OCI-LY3 (cell line): Measurements from ENCODE around the gene LOXHD1.

Experiments used
- EZH2phosphoT487 ChIP-seq: fragments of 200-600 bp; shearing (Covaris generic); IDR thresholded peaks from 2 replicates; pipeline ENCODE4 v1.6.1; 2018; ENCODE audit warnings: antibody characterized with exemption, mixed run types, low read depth
- TF ChIP-seq, protein P1 (sequence below): fragments of 200-600, 300-600 bp; sonication (generic); IDR thresholded peaks from 2 replicates; pipeline ENCODE4 v1.5.1; 2014; ENCODE audit warnings: antibody characterized with exemption, low read length, low read depth

DNA sequence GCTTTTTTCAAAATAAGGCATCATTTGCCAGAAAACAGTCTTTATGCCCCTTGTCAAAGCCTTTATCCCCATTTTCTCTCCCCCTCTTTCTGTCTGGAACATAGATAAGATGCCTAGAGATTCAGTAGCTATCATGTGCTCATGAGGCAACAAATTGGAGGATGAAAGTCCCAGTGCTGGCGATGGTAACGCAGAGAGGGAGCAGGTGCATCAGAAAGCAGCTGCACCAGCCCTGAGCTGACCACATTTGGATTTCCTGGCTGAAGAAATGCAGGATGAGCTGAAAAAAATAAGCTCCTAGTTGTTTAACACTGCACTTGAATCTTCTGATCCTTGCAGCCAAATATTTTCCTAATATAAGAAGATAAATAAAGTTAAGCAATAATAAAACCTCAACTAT lies 48.0 kb downstream of the LOXHD1 start:
- TF ChIP-seq, protein P1, sequence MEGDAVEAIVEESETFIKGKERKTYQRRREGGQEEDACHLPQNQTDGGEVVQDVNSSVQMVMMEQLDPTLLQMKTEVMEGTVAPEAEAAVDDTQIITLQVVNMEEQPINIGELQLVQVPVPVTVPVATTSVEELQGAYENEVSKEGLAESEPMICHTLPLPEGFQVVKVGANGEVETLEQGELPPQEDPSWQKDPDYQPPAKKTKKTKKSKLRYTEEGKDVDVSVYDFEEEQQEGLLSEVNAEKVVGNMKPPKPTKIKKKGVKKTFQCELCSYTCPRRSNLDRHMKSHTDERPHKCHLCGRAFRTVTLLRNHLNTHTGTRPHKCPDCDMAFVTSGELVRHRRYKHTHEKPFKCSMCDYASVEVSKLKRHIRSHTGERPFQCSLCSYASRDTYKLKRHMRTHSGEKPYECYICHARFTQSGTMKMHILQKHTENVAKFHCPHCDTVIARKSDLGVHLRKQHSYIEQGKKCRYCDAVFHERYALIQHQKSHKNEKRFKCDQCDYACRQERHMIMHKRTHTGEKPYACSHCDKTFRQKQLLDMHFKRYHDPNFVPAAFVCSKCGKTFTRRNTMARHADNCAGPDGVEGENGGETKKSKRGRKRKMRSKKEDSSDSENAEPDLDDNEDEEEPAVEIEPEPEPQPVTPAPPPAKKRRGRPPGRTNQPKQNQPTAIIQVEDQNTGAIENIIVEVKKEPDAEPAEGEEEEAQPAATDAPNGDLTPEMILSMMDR: no peak
- TF ChIP-seq EZH2phosphoT487: no peak
